Measurements from ENCODE around the gene ZNF136. TPM values are rescaled to one million over a fixed set of nuclear protein-coding genes. Genes with fewer than 3 reads are reported as not detected.
A peak's percentile ranks its signal among the peaks of the same experiment; 100 is the strongest.

ZNF136 gene
- total RNA-seq, 2 donors from 2014 or later, result 11.0 to 23.1 TPM

- Mint-ChIP-seq H3K27ac (peak within 1 kb of the TSS; percentile 86), H3K4me3 (peak within 1 kb of the TSS; percentile 86), H3K4me1 (no peaks in the 10 kb centered on the region), H3K9me3 (no peaks in the 10 kb centered on the region), H3K27me3 (peaks cover 3% of the 10 kb centered on the region), H3K36me3 (ENCODE audit: low read depth) (no peaks in the 10 kb centered on the region)
- peak; percentile 97 for ATAC-seq (replicated peaks)
These were observed 6.5 kb upstream of the ZNF136 start, which contains the start of gene ZNF625 for GRCh38 chr19:12156223-12157058. ZNF625 (minus strand) TSS chr19:12156734; CDS start chr19:12156558, 176 bp downstream.

DNA sequence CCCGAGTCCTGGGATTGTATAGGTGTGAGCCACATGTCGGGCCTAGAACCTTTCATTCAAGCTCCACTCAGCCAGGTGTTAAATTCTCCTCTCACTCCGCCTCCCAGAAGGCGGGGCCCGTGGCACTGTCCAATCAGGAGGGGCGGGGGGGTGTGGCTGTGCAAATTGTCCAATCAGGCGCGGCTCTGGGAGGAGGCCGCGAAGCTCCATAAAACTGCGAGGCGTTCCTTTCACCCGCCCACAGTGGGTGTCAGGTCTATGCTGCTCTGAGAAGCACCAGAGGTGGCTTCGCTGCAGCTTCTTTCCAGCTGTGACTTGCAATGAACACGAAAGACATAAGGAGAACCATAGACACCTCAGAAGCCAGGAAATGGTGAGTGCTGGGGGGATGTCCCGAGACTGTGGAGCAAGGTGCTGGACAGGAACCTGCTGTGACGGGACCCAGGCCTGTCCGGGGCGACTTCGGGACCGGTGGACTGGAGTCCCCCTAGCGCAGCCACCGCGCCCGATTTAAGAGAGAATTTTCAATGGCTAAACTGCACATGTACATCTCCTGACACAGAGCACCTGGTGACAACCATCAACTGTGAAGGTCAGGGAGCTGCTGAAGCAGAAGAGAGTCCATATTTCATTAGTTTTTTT lies 3.0 kb upstream of the ZNF136 start:
- H3K27me3 Mint-ChIP-seq, result peaks cover 3% of the 10 kb centered on the region
- no peaks in the 10 kb centered on the region for H3K9me3 Mint-ChIP-seq
- no peak overlapping the region for H3K27ac Mint-ChIP-seq
- ATAC-seq (replicated peaks), result no peak
- peaks cover 6% of the 10 kb centered on the region for H3K4me1 Mint-ChIP-seq
- no peak overlapping the region for H3K4me3 Mint-ChIP-seq
- H3K36me3 Mint-ChIP-seq (ENCODE audit: low read depth), result peaks cover 4% of the 10 kb centered on the region

DNA sequence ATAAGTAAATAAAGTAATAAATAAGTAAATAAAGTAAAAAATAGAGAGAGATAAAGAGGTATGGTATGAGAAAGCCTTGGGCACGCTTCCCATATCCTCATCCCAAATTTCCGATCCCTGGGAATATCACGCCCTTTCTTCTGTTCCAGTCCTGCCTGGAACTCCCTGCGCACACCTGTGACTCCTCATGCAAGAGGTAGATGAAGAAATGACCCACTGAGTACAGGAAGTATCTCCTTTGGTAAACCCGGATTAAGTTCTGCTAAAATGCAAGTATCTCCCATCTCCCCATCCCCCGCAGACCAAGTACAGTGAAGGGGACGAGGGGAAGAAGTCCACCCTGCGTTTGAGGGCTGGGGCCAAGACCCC lies 399 bp upstream of the ZNF136 start:
- Mint-ChIP-seq H3K36me3 (ENCODE audit: low read depth) (peaks cover 21% of the 10 kb centered on the region), H3K9me3 (no peaks in the 10 kb centered on the region), H3K4me1 (peaks cover 16% of the 10 kb centered on the region), H3K27ac (peak overlapping the region; percentile 97), H3K27me3 (no peaks in the 10 kb centered on the region), H3K4me3 (peak overlapping the region; percentile 92)
- peak; percentile 11 for ATAC-seq (replicated peaks)

DNA sequence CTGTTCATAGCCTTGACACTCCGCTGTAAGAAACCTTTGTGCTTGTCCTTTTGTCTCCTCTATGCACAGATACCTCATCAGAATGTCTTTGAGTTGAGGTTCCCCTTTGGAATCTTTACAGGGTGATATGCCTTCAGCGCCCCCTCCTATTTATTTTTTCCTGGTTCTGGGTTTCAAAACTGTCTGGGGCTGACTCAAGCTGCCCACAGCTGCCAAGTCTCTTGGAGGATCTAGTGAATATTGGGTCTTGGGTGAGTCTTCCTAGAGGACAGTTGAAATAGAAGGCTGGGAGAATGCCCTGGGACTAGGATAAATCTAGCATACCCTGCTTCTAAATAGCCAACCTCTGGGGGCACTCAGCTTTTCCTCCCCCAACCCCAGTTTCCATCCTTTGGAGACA lies 930 bp downstream of the ZNF136 start:
- H3K4me1 Mint-ChIP-seq, result peaks cover 16% of the 10 kb centered on the region
- no peaks in the 10 kb centered on the region for H3K27me3 Mint-ChIP-seq
- no peak for ATAC-seq (replicated peaks)
- peak overlapping the region; percentile 92 for H3K4me3 Mint-ChIP-seq
- H3K27ac Mint-ChIP-seq, result peak overlapping the region; percentile 97
- H3K9me3 Mint-ChIP-seq, result no peaks in the 10 kb centered on the region
- H3K36me3 Mint-ChIP-seq (ENCODE audit: low read depth), result peaks cover 30% of the 10 kb centered on the region

- no peaks in the 10 kb centered on the region for H3K9me3 Mint-ChIP-seq
- no peaks in the 10 kb centered on the region for H3K27me3 Mint-ChIP-seq
- H3K4me3 Mint-ChIP-seq, result no peak overlapping the region
- no peak for ATAC-seq (replicated peaks)
- H3K27ac Mint-ChIP-seq, result peak overlapping the region; percentile 11
- peaks cover 56% of the 10 kb centered on the region for H3K36me3 Mint-ChIP-seq (ENCODE audit: low read depth)
- H3K4me1 Mint-ChIP-seq, result peaks cover 16% of the 10 kb centered on the region
These were observed 3.7 kb downstream of the ZNF136 start for GRCh38 chr19:12166626-12167025.

GRCh38 chr19:12180377-12180776 lies 17.5 kb downstream of the ZNF136 start:
- no peak for ATAC-seq (replicated peaks)
- Mint-ChIP-seq H3K4me1 (peaks cover 11% of the 10 kb centered on the region), H3K9me3 (peaks cover 21% of the 10 kb centered on the region), H3K4me3 (no peak overlapping the region), H3K27me3 (no peaks in the 10 kb centered on the region), H3K27ac (no peak overlapping the region), H3K36me3 (ENCODE audit: low read depth) (peaks cover 93% of the 10 kb centered on the region)

GRCh38 chr19:12187625-12188024 lies 24.7 kb downstream of the ZNF136 start:
- Mint-ChIP-seq H3K9me3 (peaks cover 24% of the 10 kb centered on the region), H3K36me3 (ENCODE audit: low read depth) (peaks cover 94% of the 10 kb centered on the region), H3K27me3 (no peaks in the 10 kb centered on the region), H3K27ac (no peak overlapping the region), H3K4me3 (no peak overlapping the region), H3K4me1 (no peaks in the 10 kb centered on the region)
- ATAC-seq (replicated peaks), result no peak

DNA sequence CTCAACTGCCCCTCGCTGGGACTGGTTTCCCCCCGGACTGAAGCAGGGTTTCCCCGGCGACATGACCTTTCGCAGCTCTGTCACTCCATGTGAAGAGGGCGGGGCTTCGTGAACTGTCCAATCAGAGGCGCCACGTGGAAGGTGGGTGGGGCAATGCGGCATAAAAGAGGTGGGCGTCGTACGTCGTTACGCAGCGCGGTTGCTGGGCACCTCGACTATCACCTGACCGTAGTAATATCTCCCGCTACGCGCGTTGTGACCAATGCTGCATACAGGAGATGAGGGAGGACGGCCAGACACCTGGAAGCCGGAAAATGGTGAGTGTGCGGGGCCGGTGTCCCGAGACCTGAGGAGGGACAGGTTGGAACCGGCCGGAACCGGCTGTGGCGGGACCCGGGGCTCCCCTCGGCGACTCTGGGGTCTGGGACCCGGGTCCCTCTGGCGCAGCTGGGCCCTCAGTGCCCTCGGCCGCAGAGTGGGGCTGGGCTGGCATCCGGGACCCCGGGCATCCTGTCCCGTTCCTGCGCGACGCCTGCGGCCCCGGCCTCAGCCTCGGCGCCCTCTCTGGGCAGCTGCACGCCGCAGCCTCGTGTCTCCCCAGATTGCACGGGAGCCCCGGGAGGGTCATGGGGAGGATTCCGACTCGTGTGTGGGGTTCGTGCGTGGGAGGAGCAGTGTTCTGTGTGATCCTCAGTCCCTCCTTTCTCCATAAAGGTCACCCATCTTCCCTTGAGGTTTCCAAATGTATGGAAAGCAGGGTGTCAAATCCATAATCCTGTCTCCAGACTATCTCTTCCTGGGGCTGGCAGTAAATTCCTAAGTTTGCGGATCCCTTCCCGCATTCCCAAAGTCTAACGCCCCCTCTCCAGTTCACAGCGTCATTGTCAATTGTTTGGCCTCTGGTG lies 32.2 kb downstream of the ZNF136 start:
- Mint-ChIP-seq H3K4me1 (no peaks in the 10 kb centered on the region), H3K9me3 (peaks cover 16% of the 10 kb centered on the region), H3K36me3 (ENCODE audit: low read depth) (peaks cover 28% of the 10 kb centered on the region), H3K4me3 (peak overlapping the region; percentile 65), H3K27me3 (no peaks in the 10 kb centered on the region), H3K27ac (no peak overlapping the region)
- ATAC-seq (replicated peaks), result peak; percentile 80

DNA sequence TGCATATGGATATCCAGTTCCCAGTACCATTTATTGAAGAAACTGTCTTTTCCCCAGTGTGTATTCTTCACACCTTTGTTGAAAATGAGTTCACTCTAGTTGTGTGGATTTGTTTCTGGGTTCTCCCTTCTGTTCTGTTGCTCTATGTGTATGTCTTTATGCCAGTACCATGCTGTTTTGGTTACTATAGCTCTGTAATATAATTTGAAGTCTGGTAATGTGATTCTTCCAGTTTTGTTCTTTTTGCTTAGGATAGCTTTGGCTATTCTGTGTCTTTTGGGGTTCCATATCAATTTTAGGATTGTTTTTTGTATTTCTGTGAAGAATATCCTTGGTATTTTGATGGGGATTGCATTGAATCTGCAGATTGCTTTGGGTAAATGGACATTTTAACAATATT lies 35.2 kb downstream of the ZNF136 start:
- no peak for ATAC-seq (replicated peaks)
- H3K36me3 Mint-ChIP-seq (ENCODE audit: low read depth), result peaks cover 5% of the 10 kb centered on the region
- H3K9me3 Mint-ChIP-seq, result peaks cover 12% of the 10 kb centered on the region
- H3K4me1 Mint-ChIP-seq, result no peaks in the 10 kb centered on the region
- H3K27ac Mint-ChIP-seq, result no peak overlapping the region
- H3K27me3 Mint-ChIP-seq, result no peaks in the 10 kb centered on the region
- H3K4me3 Mint-ChIP-seq, result no peak overlapping the region

GRCh38 chr19:12199757-12200419 lies 37.0 kb downstream of the ZNF136 start:
- no peaks in the 10 kb centered on the region for H3K27me3 Mint-ChIP-seq
- no peak for ATAC-seq (replicated peaks)
- peaks cover 12% of the 10 kb centered on the region for H3K9me3 Mint-ChIP-seq
- H3K4me1 Mint-ChIP-seq, result no peaks in the 10 kb centered on the region
- peaks cover 5% of the 10 kb centered on the region for H3K36me3 Mint-ChIP-seq (ENCODE audit: low read depth)
- no peak overlapping the region for H3K4me3 Mint-ChIP-seq
- H3K27ac Mint-ChIP-seq, result no peak overlapping the region

DNA sequence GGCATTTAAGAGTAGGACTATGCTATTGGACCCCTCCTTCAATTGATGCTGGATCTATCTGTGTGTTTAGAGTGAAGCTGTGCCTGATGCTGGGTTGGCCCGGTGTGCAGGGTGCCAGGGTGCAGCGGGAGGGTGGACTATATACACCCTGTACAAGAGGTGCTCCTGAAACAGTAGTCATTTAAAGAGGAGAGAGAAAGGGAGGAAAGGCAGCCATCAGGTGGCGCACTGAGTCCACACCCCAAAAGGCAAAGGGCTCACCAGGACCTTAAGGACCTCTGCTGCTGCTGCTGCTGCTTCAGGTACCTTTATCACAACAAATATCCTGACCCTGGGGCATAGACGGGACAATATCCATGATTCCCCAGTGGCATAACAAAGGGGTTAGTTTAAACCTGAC lies 39.4 kb downstream of the ZNF136 start:
- Mint-ChIP-seq H3K27me3 (no peaks in the 10 kb centered on the region), H3K36me3 (ENCODE audit: low read depth) (peaks cover 10% of the 10 kb centered on the region), H3K9me3 (peaks cover 20% of the 10 kb centered on the region), H3K4me3 (no peak overlapping the region), H3K27ac (no peak overlapping the region), H3K4me1 (no peaks in the 10 kb centered on the region)
- peak; percentile 81 for ATAC-seq (replicated peaks)

- no peak for ATAC-seq (replicated peaks)
- Mint-ChIP-seq H3K27ac (no peak overlapping the region), H3K4me3 (no peak overlapping the region), H3K27me3 (no peaks in the 10 kb centered on the region), H3K9me3 (peaks cover 18% of the 10 kb centered on the region), H3K36me3 (ENCODE audit: low read depth) (peaks cover 15% of the 10 kb centered on the region), H3K4me1 (no peaks in the 10 kb centered on the region)
These were observed 42.4 kb downstream of the ZNF136 start for GRCh38 chr19:12205296-12205695.

DNA sequence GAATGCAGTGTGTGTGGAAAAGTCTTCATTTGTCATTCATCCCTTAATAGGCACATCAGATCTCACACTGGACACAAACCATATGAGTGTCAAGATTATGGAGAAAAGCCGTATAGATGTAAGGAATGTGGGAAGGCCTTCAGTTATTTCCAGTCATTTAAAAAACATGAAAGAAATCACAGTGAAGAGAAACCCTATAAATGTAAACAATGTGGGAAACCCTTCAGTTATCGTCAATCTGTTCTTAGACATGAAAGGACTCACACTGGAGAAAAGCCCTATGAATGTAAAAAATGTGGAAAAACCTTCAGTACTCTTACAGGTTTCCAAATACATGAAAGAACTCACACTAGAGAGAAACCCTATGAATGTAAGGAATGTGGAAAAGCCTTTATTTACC lies 45.3 kb downstream of the ZNF136 start:
- peaks cover 23% of the 10 kb centered on the region for H3K9me3 Mint-ChIP-seq
- peaks cover 15% of the 10 kb centered on the region for H3K36me3 Mint-ChIP-seq (ENCODE audit: low read depth)

GRCh38 chr19:12217332-12217731 lies 54.4 kb downstream of the ZNF136 start:
- Mint-ChIP-seq H3K27me3 (no peaks in the 10 kb centered on the region), H3K4me3 (no peak overlapping the region), H3K27ac (no peak overlapping the region), H3K4me1 (no peaks in the 10 kb centered on the region), H3K36me3 (ENCODE audit: low read depth) (peaks cover 9% of the 10 kb centered on the region), H3K9me3 (peaks cover 35% of the 10 kb centered on the region)
- no peak for ATAC-seq (replicated peaks)

More for the DNA sequence above, 45.3 kb downstream of the ZNF136 start:
- no peaks in the 10 kb centered on the region for H3K4me1 Mint-ChIP-seq
- H3K4me3 Mint-ChIP-seq, result no peak overlapping the region
- no peak for ATAC-seq (replicated peaks)
- H3K27ac Mint-ChIP-seq, result no peak overlapping the region
- H3K27me3 Mint-ChIP-seq, result no peaks in the 10 kb centered on the region
